GM18520 (cell line): ENCODE results near the gene RCAN1.
"Not testable (repeated sequence)": the region's sequence is repeated elsewhere in the genome, so short reads cannot be mapped to it uniquely, and the experiment has no call there.

ENCODE experiments used
- ATAC-seq: cut with Tn5 transposase; IDR thresholded peaks from one replicate; pipeline ENCODE4 v1.9.1; 2021; ENCODE audit not compliant: unreplicated experiment

The RCAN1 gene

GRCh38 chr21:34467333-34467732 lies 147.6 kb downstream of the RCAN1 start:
- not testable (repeated sequence) for ATAC-seq
